Measurements from ENCODE around the gene PYDC2. TPM values are rescaled to one million over a fixed set of nuclear protein-coding genes. Genes with fewer than 3 reads are reported as not detected.

Gene PYDC2
- total RNA-seq (2021; fragmentation: NEBNext Ultra II Directional; extraction: Animal tissue kit (Norgen Biotek cat#: 25700)) (not detected in 2 replicates), polyA plus RNA-seq (2011; rRNA removed) (not detected in 2 replicates), polyA minus RNA-seq (2011; rRNA and poly(A)+ RNA removed) (not detected in 2 replicates)
- polyA plus RNA-seq (2011; cell fraction: cytosol; rRNA removed), result not detected
- polyA plus RNA-seq (2011; cell fraction: nucleus; rRNA removed), result not detected
- polyA plus RNA-seq (2012, experiment 1 of 2), result not detected in 4 replicates
- polyA plus RNA-seq (2012, experiment 2 of 2), result not detected
- polyA plus RNA-seq (2013, experiment 1 of 2), result not detected
- polyA plus RNA-seq (2013, experiment 2 of 2), result not detected
- not detected for polyA minus RNA-seq (2011; cell fraction: cytosol; rRNA and poly(A)+ RNA removed)
- polyA minus RNA-seq (2011; cell fraction: nucleus; rRNA and poly(A)+ RNA removed), result not detected
- long read RNA-seq, experiment 1, result 0 reads
- long read RNA-seq, experiment 2, result 0 reads

GRCh38 chr3:191461113-191461595 is at the start of gene PYDC2:
TSS of gene PYDC2 (plus strand) at chr3:191461163. CDS start at chr3:191461163, 0 bp downstream.
- H2AK5ac ChIP-seq (ENCODE audit: low read depth, low read length), result no peak within 1 kb of the TSS
- no peak within 1 kb of the TSS for H3K4me3 ChIP-seq (ENCODE audit: extremely low read depth in 1 of 4, insufficient read depth in 2 of 4, low read depth in 3 of 4, low read length in 4 of 4)
- no peaks in the 10 kb centered on the region for H3K79me2 ChIP-seq (ENCODE audit: control insufficient read depth in 1 of 2, insufficient read depth in 2 of 2, low read length in 2 of 2)
- no peak within 1 kb of the TSS for H4K5ac ChIP-seq (ENCODE audit: insufficient read length, low read depth, low read length)
- H2BK20ac ChIP-seq (ENCODE audit: low read length), result no peak within 1 kb of the TSS
- H3K9ac ChIP-seq (replicated peaks in 1 of 4; ENCODE audit: extremely low read depth in 1 of 4, low read depth in 3 of 4, low read length in 3 of 4), result no peak within 1 kb of the TSS
- no peak within 1 kb of the TSS for H3K18ac ChIP-seq (ENCODE audit: extremely low read depth, low read length)
- FAIRE-seq, result no peak
- H3K79me1 ChIP-seq (ENCODE audit: low read depth, low read length), result no peaks in the 10 kb centered on the region
- no peak within 1 kb of the TSS for H3K23ac ChIP-seq (ENCODE audit: insufficient read length)
- H2BK15ac ChIP-seq (ENCODE audit: low read length), result no peak within 1 kb of the TSS
- H2BK120ac ChIP-seq (replicated peaks; ENCODE audit: low read depth, low read length), result no peak within 1 kb of the TSS
- H4K91ac ChIP-seq (replicated peaks; ENCODE audit: insufficient read length, low read length), result no peak within 1 kb of the TSS
- no peak for DNase-seq (ENCODE audit: low read depth in 1 of 2, low spot score in 2 of 2)
- H3K9me3 ChIP-seq (ENCODE audit: insufficient read depth in 2 of 2, low read depth in 1 of 2, low read length in 1 of 2), result no peaks in the 10 kb centered on the region
- no peaks in the 10 kb centered on the region for H3K36me3 ChIP-seq (ENCODE audit: control insufficient read depth in 2 of 4, insufficient read depth in 4 of 4, low read length in 3 of 4)
- TF ChIP-seq SIRT6 (IDR thresholded peaks at IDR 0.05; ENCODE audit: low read length), result no peak
- TF ChIP-seq NANOG (IDR thresholded peaks at IDR 0.05; ENCODE audit: insufficient read depth, low read depth, low read length, poor library complexity, severe bottlenecking), result no peak
- no peak for TF ChIP-seq CBX8 (IDR thresholded peaks at IDR 0.05; ENCODE audit: borderline replicate concordance, low read depth, low read length)
- H3K23me2 ChIP-seq (ENCODE audit: low read depth, low read length), result no peaks in the 10 kb centered on the region
- H4K20me1 ChIP-seq (replicated peaks in 1 of 2; ENCODE audit: control insufficient read depth in 1 of 2, insufficient read depth in 2 of 2, low read length in 2 of 2), result no peaks in the 10 kb centered on the region
- H3K27me3 ChIP-seq (replicated peaks in 1 of 4; ENCODE audit: control insufficient read depth in 3 of 4, extremely low read depth in 1 of 4, insufficient read depth in 3 of 4, low read length in 3 of 4), result no peaks in the 10 kb centered on the region
- ChIA-PET CTCF (ENCODE audit: partially characterized antibody) (no interaction called here), POLR2A (ENCODE audit: partially characterized antibody) (no interaction called here)
- 79% methylated on average over 3 of the region's 3 CpGs; no CpG with 5 or more reads in 1 of the 2 experiments for WGBS, 2 experiments (ENCODE audit: extremely low coverage in 1 of 2, insufficient coverage in 1 of 2, insufficient read length in 1 of 2, insufficient replicate concordance in 2 of 2, low coverage in 1 of 2, low lambda C conversion rate in 2 of 2, missing lambda C conversion rate in 1 of 2)
- H2AFZ ChIP-seq (ENCODE audit: low read length), result no peak within 1 kb of the TSS
- H3K14ac ChIP-seq (ENCODE audit: insufficient read length), result no peak within 1 kb of the TSS
- H3K27ac ChIP-seq (ENCODE audit: low read depth, low read length), result no peak within 1 kb of the TSS
- H3K4me1 ChIP-seq (replicated peaks in 1 of 4; ENCODE audit: control insufficient read depth in 3 of 4, insufficient read depth in 4 of 4, low read length in 3 of 4), result no peaks in the 10 kb centered on the region
- H3K4me2 ChIP-seq (ENCODE audit: insufficient read depth in 1 of 2, low read depth in 2 of 2, low read length in 2 of 2), result no peak within 1 kb of the TSS
- H4K8ac ChIP-seq (ENCODE audit: extremely low read depth, insufficient read depth, low read length), result no peak within 1 kb of the TSS
- no peak within 1 kb of the TSS for H3K56ac ChIP-seq (replicated peaks; ENCODE audit: insufficient read length, low read depth, low read length)
- no peak within 1 kb of the TSS for H3K4ac ChIP-seq (replicated peaks; ENCODE audit: insufficient read length, low read depth, low read length)
- no peak within 1 kb of the TSS for H2BK5ac ChIP-seq (ENCODE audit: low read depth, low read length)
- no peak within 1 kb of the TSS for H2BK12ac ChIP-seq (ENCODE audit: low read depth, low read length)

Data from H1 (cell line).